Activated CD8-positive, alpha-beta memory T cell treated with anti-CD3 and anti-CD28 coated beads for 4 hours (primary cell): ENCODE measurements around the gene EWSR1.
"Not testable (repeated sequence)": the region's sequence is repeated elsewhere in the genome, so short reads cannot be mapped to it uniquely, and the experiment has no call there.

Experiments
- DNase-seq, 2 donors: peaks; one replicate each; pipeline ENCODE4 v3.0.0-alpha.2; 2020; ENCODE audit warnings: low read depth in 2 of 2

EWSR1 gene

GRCh38 chr22:29339381-29340235 lies 71.5 kb downstream of the EWSR1 start:
- DNase-seq: no peak

GRCh38 chr22:29340566-29340965 lies 72.5 kb downstream of the EWSR1 start:
- DNase-seq: no peak

GRCh38 chr22:29341056-29341848 lies 73.2 kb downstream of the EWSR1 start:
- no peak for DNase-seq

GRCh38 chr22:29341849-29342127 lies 73.7 kb downstream of the EWSR1 start:
- no peak for DNase-seq

- DNase-seq: no peak
Measured at GRCh38 chr22:29342177-29342576, 74.1 kb downstream of the EWSR1 start.

- DNase-seq: no peak
Measured at GRCh38 chr22:29342577-29343312, 74.7 kb downstream of the EWSR1 start.

GRCh38 chr22:29343313-29343805 lies 75.3 kb downstream of the EWSR1 start:
- no peak for DNase-seq

- no peak for DNase-seq
Measured at GRCh38 chr22:29344137-29344536, 76.1 kb downstream of the EWSR1 start.

GRCh38 chr22:29344889-29345288 lies 76.8 kb downstream of the EWSR1 start:
- DNase-seq: not testable (repeated sequence)

- DNase-seq: no peak
Measured at GRCh38 chr22:29345932-29346331, 77.9 kb downstream of the EWSR1 start.

GRCh38 chr22:29346659-29347058 lies 78.6 kb downstream of the EWSR1 start:
- no peak for DNase-seq

GRCh38 chr22:29348041-29348440 lies 80.0 kb downstream of the EWSR1 start:
- no peak for DNase-seq

- no peak for DNase-seq
Measured at GRCh38 chr22:29348956-29349355, 80.9 kb downstream of the EWSR1 start.
